Caco-2 (cell line): Measurements from ENCODE around the gene CACNA1H. TPM values are rescaled to one million over a fixed set of nuclear protein-coding genes. Genes with fewer than 3 reads are reported as not detected.
A peak's percentile ranks its signal among the peaks of the same experiment; 100 is the strongest.

Experiments used
- BruUV-seq: library from RNA; stranded (reverse); fragments of 400-500 nt; replicated peaks from 2 replicates; lab custom pipeline; 2021; lab: Mats Ljungman, UMichigan
- CTCF ChIA-PET: fragments of 300-600 bp; sonication (Branson Sonifier 250); formaldehyde crosslinking; loops from one replicate; lab custom pipeline; 2022; ENCODE audit warnings: antibody characterized with exemption; lab: Charles Lee
- POLR2A ChIA-PET: fragments of 300-600 bp; sonication (Branson Sonifier 250); formaldehyde crosslinking; loops from one replicate; lab custom pipeline; 2022; ENCODE audit warnings: antibody characterized with exemption; lab: Charles Lee
- DNase-seq, 2 experiments: peaks; one replicate each; pipeline versions ENCODE4 v3.0.0 to v3.0.0-alpha.2; 2020 to 2022
- H3K27me3 ChIP-seq: replicated peaks from 2 replicates; pipeline ENCODE4 v1.6.0; 2011; ENCODE audit warnings: low read length; ENCODE audit not compliant: control insufficient read depth, insufficient read depth
- H3K36me3 ChIP-seq: 2 replicates; pipeline ENCODE4 v1.5.1; 2011; ENCODE audit warnings: low read length; ENCODE audit not compliant: control insufficient read depth, insufficient read depth
- H3K4me1 ChIP-seq: fragments of 250-450 bp; sonication (Bioruptor Pico); 2 replicates; pipeline ENCODE4 v1.5.1; 2020; ENCODE audit warnings: mild to moderate bottlenecking
- H3K4me3 ChIP-seq: 2 replicates; pipeline ENCODE4 v1.5.1; 2011; ENCODE audit warnings: low read depth, mild to moderate bottlenecking, control low read depth, low read length
- H3K9me3 ChIP-seq: fragments of 250-450 bp; sonication (Bioruptor Pico); 2 replicates; pipeline ENCODE4 v1.5.1; 2020; ENCODE audit warnings: mild to moderate bottlenecking, moderate library complexity
- H3K27ac Mint-ChIP-seq: one replicate; pipeline ENCODE4 v1.8.0; 2022; ENCODE audit warnings: mixed read lengths; ENCODE audit not compliant: unreplicated experiment
- H3K27me3 Mint-ChIP-seq: one replicate; pipeline ENCODE4 v1.8.0; 2022; ENCODE audit warnings: mixed read lengths; ENCODE audit not compliant: insufficient read depth, unreplicated experiment
- H3K36me3 Mint-ChIP-seq: one replicate; pipeline ENCODE4 v1.8.0; 2022; ENCODE audit warnings: mild to moderate bottlenecking, mixed read lengths; ENCODE audit not compliant: insufficient read depth, unreplicated experiment
- H3K4me1 Mint-ChIP-seq: one replicate; pipeline ENCODE4 v1.8.0; 2022; ENCODE audit warnings: low read depth, mixed read lengths; ENCODE audit not compliant: unreplicated experiment
- H3K4me3 Mint-ChIP-seq: one replicate; pipeline ENCODE4 v1.8.0; 2022; ENCODE audit warnings: mild to moderate bottlenecking, moderate library complexity, mixed read lengths; ENCODE audit not compliant: unreplicated experiment
- H3K9me3 Mint-ChIP-seq: one replicate; pipeline ENCODE4 v1.8.0; 2022; ENCODE audit warnings: mixed read lengths; ENCODE audit not compliant: unreplicated experiment
- intact Hi-C: fragments of 100-400 bp; cut with micrococcal nuclease; formaldehyde crosslinking; loops from one replicate; pipeline ENCODE4 v1.10.0; 2022; ENCODE audit not compliant: unreplicated experiment
- total RNA-seq: library from RNA; stranded (reverse); gene quantifications from 2 replicates; pipeline ENCODE4 v1.2.3, GENCODE V29; 2022
- TF ChIP-seq, protein P1 (sequence below), 2 experiments: fragments of 200-600 bp in 1 of 2; IDR thresholded peaks; 1 replicate in 1 of 2; 2 replicates in 1 of 2; pipeline versions ENCODE4 v1.5.1 to v1.8.0; 2011 to 2022; ENCODE audit warnings: antibody characterized with exemption in 1 of 2, control low read depth in 1 of 2, inconsistent platforms in 1 of 2, low read depth in 1 of 2, low read length in 1 of 2, mild to moderate bottlenecking in 1 of 2, moderate library complexity in 1 of 2; ENCODE audit not compliant: insufficient read depth in 1 of 2, severe bottlenecking in 1 of 2, unreplicated experiment in 1 of 2

CACNA1H gene
- total RNA-seq, 1 experiment from 2014 or later: 5.1 TPM

DNA sequence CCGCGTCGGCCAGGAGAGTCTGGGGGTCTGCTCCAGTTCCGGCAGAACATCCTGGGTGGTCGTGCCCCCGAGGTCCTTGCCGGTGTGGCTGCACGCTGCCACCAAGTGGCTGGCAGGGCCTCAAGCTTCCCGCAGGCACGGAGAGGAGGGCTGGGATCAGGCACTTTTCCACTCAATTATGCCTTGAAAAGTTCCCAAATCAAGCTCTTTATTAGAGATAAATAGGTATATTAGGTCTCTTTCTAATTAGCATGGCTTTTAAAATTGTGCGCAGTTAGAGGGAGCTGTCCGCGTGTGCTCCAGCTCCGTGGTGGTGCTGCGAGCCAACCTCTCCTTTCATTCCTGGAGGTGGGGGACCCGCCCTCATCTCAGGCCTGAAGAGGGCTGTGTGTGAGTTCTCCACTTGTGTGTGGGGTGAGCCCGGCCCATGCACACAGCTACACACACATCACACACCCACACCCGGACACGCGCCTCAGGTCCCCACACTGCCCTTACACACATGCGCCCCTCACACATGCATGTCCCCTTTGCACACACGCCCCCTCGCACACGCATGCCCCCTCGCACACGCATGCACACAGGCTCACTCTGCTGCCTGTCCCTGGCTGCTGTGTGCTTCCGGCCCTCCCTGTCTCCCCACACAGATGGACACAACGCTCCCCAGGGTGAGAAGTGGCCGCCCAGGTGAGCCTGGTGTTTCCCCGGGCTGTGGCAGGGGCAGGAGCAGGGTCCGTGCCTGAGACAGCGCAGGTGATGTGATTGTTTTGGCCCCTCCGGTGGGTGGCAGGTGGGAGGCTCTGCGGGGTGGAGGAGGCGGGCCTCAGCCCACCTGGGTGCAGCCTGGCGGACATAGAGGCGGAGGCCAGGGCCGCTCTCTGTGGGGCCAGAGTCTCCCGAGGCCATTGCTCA, 28.8 kb downstream of the CACNA1H start:
- no peaks in the 10 kb centered on the region for H3K9me3 Mint-ChIP-seq
- Histone ChIP-seq H3K9me3 (no peaks in the 10 kb centered on the region), H3K36me3 (no peaks in the 10 kb centered on the region), H3K27me3 (no peaks in the 10 kb centered on the region), H3K4me1 (peaks cover 9% of the 10 kb centered on the region), H3K4me3 (no peak overlapping the region)
- CTCF ChIA-PET: interaction anchor here (0.5 kb wide), 1 partner anchor 47 kb away, joined by 5 read pairs; no protein-coding TSS in a partner anchor
- POLR2A ChIA-PET: no interaction called here
- H3K36me3 Mint-ChIP-seq: no peaks in the 10 kb centered on the region
- TF ChIP-seq, protein P1, sequence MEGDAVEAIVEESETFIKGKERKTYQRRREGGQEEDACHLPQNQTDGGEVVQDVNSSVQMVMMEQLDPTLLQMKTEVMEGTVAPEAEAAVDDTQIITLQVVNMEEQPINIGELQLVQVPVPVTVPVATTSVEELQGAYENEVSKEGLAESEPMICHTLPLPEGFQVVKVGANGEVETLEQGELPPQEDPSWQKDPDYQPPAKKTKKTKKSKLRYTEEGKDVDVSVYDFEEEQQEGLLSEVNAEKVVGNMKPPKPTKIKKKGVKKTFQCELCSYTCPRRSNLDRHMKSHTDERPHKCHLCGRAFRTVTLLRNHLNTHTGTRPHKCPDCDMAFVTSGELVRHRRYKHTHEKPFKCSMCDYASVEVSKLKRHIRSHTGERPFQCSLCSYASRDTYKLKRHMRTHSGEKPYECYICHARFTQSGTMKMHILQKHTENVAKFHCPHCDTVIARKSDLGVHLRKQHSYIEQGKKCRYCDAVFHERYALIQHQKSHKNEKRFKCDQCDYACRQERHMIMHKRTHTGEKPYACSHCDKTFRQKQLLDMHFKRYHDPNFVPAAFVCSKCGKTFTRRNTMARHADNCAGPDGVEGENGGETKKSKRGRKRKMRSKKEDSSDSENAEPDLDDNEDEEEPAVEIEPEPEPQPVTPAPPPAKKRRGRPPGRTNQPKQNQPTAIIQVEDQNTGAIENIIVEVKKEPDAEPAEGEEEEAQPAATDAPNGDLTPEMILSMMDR (IDR thresholded peaks at IDR 0.05; ENCODE audit: insufficient read depth in 1 of 2, low read depth in 1 of 2, low read length in 1 of 2, severe bottlenecking in 1 of 2, unreplicated experiment in 1 of 2): peak in 1 of 2 experiments; percentile 36
- intact Hi-C loops: no loop called here
- no peak overlapping the region for H3K4me3 Mint-ChIP-seq
- DNase-seq: no peak
- H3K27me3 Mint-ChIP-seq: no peaks in the 10 kb centered on the region
- no TSS peak for BruUV-seq
- no peak overlapping the region for H3K27ac Mint-ChIP-seq
- H3K4me1 Mint-ChIP-seq: no peaks in the 10 kb centered on the region

DNA sequence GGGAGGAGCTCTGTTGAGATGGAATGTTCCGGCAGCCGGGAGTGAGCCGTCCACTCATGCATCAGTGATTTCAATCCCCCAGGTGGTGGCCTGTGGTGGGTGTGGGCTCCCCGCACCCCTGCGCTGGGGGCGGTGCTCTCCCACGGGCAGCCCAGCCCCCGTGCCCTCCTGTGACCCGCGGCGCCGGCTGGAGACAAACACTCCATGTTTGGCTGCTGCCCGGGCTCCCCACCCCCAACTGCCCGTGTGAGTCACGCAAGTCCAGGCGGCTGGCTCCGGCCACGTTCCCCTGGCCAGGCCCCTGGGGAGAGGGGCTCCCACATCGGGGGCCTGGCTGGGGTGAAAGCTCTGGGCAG, 29.4 kb downstream of the CACNA1H start:
- H3K36me3 ChIP-seq: no peaks in the 10 kb centered on the region
- BruUV-seq: no TSS peak
- no peak overlapping the region for H3K4me3 Mint-ChIP-seq
- POLR2A ChIA-PET: no interaction called here
- peaks cover 9% of the 10 kb centered on the region for H3K4me1 ChIP-seq
- H3K27me3 ChIP-seq: no peaks in the 10 kb centered on the region
- H3K27ac Mint-ChIP-seq: no peak overlapping the region
- H3K36me3 Mint-ChIP-seq: no peaks in the 10 kb centered on the region
- H3K4me1 Mint-ChIP-seq: no peaks in the 10 kb centered on the region
- intact Hi-C loops: no loop called here
- H3K4me3 ChIP-seq: no peak overlapping the region
- TF ChIP-seq, protein P1 (IDR thresholded peaks at IDR 0.05; ENCODE audit: insufficient read depth in 1 of 2, low read depth in 1 of 2, low read length in 1 of 2, severe bottlenecking in 1 of 2, unreplicated experiment in 1 of 2): no peak
- CTCF ChIA-PET: no interaction called here
- no peaks in the 10 kb centered on the region for H3K27me3 Mint-ChIP-seq
- H3K9me3 Mint-ChIP-seq: no peaks in the 10 kb centered on the region
- no peaks in the 10 kb centered on the region for H3K9me3 ChIP-seq
- DNase-seq: peak; percentile 45 to 57

DNA sequence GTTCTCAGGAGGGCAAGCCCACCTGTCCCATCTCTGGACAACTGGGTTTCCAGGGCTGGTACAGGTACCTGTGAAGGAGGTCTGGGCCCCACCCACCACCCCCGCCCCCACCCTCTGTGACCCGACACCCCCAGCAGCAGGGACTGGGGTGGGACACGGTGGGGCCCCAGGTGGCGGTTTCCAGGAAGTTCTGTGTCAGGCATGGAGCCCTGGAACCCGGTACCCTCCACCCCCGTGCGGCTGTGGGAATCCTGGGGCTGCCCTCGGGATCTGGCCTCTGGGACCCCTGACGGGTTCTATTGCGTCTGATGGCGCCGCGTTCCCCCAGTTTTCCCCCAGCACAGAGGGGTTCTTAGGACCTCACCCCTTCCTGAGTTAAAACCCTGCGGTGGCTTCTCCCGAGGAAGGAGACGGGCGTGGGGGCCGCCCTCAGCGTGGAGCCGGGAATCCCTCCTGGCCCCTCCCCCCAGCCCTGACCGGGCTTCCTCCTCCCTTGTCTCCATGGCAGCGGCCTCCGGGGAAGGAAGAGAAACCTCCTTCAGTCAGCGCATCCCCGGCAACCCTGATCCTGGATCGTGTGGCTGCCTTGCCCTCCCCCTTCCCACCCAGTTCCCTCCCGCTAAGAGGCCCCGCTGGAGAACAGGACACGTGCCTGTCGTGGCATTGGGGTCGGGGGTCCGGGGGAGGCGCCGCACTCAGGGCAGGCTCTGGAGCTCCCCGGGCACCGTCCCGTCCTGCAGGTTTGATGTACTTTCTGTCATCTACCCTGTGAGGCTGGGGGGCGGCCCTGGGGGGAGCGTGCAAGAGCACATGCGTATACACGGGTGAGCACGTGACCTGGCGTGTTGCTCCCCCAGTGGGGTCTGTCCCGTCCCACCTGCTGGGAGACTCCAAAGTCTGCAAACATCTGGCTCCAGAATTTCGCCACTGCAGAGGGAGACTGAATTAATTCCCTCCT, 30.3 kb downstream of the CACNA1H start:
- intact Hi-C loops: no loop called here
- no TSS peak for BruUV-seq
- Histone ChIP-seq H3K27me3 (no peaks in the 10 kb centered on the region), H3K4me3 (no peak overlapping the region), H3K4me1 (peaks cover 9% of the 10 kb centered on the region), H3K9me3 (no peaks in the 10 kb centered on the region), H3K36me3 (no peaks in the 10 kb centered on the region)
- no peaks in the 10 kb centered on the region for H3K4me1 Mint-ChIP-seq
- no peak overlapping the region for H3K27ac Mint-ChIP-seq
- CTCF ChIA-PET: interaction anchor here (0.5 kb wide), 1 partner anchor 142 kb away, joined by 6 read pairs; no protein-coding TSS in a partner anchor
- H3K4me3 Mint-ChIP-seq: no peak overlapping the region
- no peaks in the 10 kb centered on the region for H3K27me3 Mint-ChIP-seq
- TF ChIP-seq, protein P1 (IDR thresholded peaks at IDR 0.05; ENCODE audit: insufficient read depth in 1 of 2, low read depth in 1 of 2, low read length in 1 of 2, severe bottlenecking in 1 of 2, unreplicated experiment in 1 of 2): no peak
- POLR2A ChIA-PET: no interaction called here
- no peaks in the 10 kb centered on the region for H3K36me3 Mint-ChIP-seq
- H3K9me3 Mint-ChIP-seq: no peaks in the 10 kb centered on the region
- DNase-seq: no peak
